Ishikawa (cell line): ENCODE data around the gene ADISSP.

Source experiments
- CREB1 ChIP-seq: IDR thresholded peaks from 2 replicates; pipeline ENCODE4 v1.6.1; 2012; ENCODE audit warnings: low read depth
- TAF1 ChIP-seq: IDR thresholded peaks from 2 replicates; pipeline ENCODE4 v1.6.1; 2012; ENCODE audit warnings: low read depth, mild to moderate bottlenecking
- YY1 ChIP-seq: IDR thresholded peaks from 2 replicates; pipeline ENCODE4 v1.6.1; 2012; ENCODE audit warnings: low read depth
- TF ChIP-seq, protein P1 (sequence below): IDR thresholded peaks from 2 replicates; pipeline ENCODE4 v1.6.1; 2012; ENCODE audit warnings: low read depth, mild to moderate bottlenecking

DNA sequence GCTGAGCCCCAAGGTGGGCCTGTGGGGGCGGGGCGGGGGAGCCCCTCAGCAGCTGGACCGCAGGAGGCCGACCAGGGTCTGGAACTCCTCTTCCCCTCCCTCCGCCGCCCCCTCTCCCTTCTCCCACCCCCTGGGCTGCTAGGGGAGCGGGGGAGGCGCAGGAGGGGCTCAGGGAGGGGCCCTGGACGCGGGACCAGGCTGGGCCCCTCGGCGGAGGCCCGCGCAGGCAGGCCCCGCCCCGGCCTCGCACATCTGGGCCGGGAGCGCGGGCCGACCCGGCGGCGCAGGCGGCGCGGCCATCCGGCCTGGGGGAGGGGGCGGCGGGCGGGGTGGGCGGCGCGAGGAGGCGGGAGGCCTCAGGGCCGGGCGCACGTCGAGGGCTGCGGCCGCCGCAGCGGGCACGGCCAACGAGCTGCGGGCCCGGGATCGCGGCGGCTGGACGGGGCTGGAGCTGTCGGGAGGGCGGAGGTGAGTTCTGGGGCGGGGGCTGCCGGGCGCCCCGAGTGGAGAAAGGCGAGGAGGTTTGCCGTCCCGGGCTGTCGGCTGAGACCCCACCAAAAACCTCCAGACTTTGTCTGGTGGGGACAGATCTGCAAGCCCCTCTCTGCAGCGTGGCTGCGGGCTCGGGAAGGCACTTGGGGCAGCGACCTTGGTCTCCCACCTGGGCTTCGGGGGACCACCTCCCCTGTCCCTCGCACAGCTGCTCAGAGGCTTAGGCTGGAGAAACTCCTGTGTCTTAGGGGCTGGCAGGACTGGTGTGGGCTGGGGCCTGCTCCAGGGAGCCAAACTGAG, 35.0 kb downstream of the ADISSP start, which contains the start of gene HSPA12B:
- TF ChIP-seq TAF1: no peak
- TF ChIP-seq, protein P1, sequence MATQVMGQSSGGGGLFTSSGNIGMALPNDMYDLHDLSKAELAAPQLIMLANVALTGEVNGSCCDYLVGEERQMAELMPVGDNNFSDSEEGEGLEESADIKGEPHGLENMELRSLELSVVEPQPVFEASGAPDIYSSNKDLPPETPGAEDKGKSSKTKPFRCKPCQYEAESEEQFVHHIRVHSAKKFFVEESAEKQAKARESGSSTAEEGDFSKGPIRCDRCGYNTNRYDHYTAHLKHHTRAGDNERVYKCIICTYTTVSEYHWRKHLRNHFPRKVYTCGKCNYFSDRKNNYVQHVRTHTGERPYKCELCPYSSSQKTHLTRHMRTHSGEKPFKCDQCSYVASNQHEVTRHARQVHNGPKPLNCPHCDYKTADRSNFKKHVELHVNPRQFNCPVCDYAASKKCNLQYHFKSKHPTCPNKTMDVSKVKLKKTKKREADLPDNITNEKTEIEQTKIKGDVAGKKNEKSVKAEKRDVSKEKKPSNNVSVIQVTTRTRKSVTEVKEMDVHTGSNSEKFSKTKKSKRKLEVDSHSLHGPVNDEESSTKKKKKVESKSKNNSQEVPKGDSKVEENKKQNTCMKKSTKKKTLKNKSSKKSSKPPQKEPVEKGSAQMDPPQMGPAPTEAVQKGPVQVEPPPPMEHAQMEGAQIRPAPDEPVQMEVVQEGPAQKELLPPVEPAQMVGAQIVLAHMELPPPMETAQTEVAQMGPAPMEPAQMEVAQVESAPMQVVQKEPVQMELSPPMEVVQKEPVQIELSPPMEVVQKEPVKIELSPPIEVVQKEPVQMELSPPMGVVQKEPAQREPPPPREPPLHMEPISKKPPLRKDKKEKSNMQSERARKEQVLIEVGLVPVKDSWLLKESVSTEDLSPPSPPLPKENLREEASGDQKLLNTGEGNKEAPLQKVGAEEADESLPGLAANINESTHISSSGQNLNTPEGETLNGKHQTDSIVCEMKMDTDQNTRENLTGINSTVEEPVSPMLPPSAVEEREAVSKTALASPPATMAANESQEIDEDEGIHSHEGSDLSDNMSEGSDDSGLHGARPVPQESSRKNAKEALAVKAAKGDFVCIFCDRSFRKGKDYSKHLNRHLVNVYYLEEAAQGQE: no peak
- no peak for TF ChIP-seq YY1
- TF ChIP-seq CREB1: no peak
